CD4-positive, alpha-beta T cell (primary cell): ENCODE data around the gene DCLK1. TPM values are rescaled to one million over a fixed set of nuclear protein-coding genes. Genes with fewer than 3 reads are reported as not detected.

Experiments used
- ATAC-seq: fragments of 200-7000 bp; cut with Tn5 transposase; one replicate; pipeline ENCODE4 v1.10.0; 2022; ENCODE audit warnings: mild to moderate bottlenecking; ENCODE audit not compliant: poor library complexity
- CTCF ChIA-PET: fragments of 350-600 bp; sonication (Branson Sonifier 250); formaldehyde crosslinking; loops from one replicate; lab custom pipeline; 2021; ENCODE audit warnings: antibody characterized with exemption, inconsistent platforms; lab: Charles Lee
- POLR2A ChIA-PET: fragments of 350-600 bp; sonication (Branson Sonifier 250); formaldehyde crosslinking; loops from one replicate; lab custom pipeline; 2021; ENCODE audit warnings: antibody characterized with exemption, inconsistent platforms; lab: Charles Lee
- DNase-seq, 14 experiments: peaks; one replicate each; pipeline ENCODE4 v3.0.0-alpha.2; 2013 to 2020; ENCODE audit warnings: mixed read lengths in 2 of 14
- H3K27ac ChIP-seq, 2 donors: one replicate each; pipeline versions ENCODE4 v1.5.1 to v1.7.0; 2013; ENCODE audit warnings: low read length in 2 of 2, low read depth in 1 of 2, mild to moderate bottlenecking in 1 of 2
- H3K27me3 ChIP-seq, 2 experiments: 1 replicate in 1 of 2; 2 replicates in 1 of 2; pipeline versions ENCODE4 v1.6.1 to v1.7.0; 2013; ENCODE audit warnings: low read length in 2 of 2, control low read depth in 1 of 2, mild to moderate bottlenecking in 1 of 2, moderate library complexity in 1 of 2; ENCODE audit not compliant: insufficient read depth in 2 of 2, control insufficient read depth in 1 of 2
- H3K36me3 ChIP-seq: one replicate; pipeline ENCODE4 v1.6.1; 2013; ENCODE audit warnings: low read length, control low read depth; ENCODE audit not compliant: insufficient read depth
- H3K4me1 ChIP-seq: one replicate; pipeline ENCODE4 v1.6.1; 2013; ENCODE audit warnings: low read length, control low read depth; ENCODE audit not compliant: insufficient read depth
- H3K4me3 ChIP-seq: one replicate; pipeline ENCODE4 v1.5.1; 2013; ENCODE audit warnings: mild to moderate bottlenecking, low read length, moderate library complexity
- H3K9me3 ChIP-seq, 2 experiments: 1 replicate in 1 of 2; 2 replicates in 1 of 2; pipeline versions ENCODE4 v1.6.1 to v1.7.0; 2013; ENCODE audit warnings: low read length in 2 of 2, mild to moderate bottlenecking in 2 of 2, control low read depth in 1 of 2, moderate library complexity in 1 of 2; ENCODE audit not compliant: control insufficient read depth in 1 of 2, insufficient read depth in 1 of 2
- H3K27ac Mint-ChIP-seq: one replicate; pipeline ENCODE4 v1.8.0; 2020; ENCODE audit warnings: mixed read lengths
- H3K27me3 Mint-ChIP-seq: one replicate; pipeline ENCODE4 v1.8.0; 2021; ENCODE audit warnings: mixed read lengths
- H3K36me3 Mint-ChIP-seq: one replicate; pipeline ENCODE4 v1.8.0; 2021; ENCODE audit warnings: low read depth, mixed read lengths
- H3K4me1 Mint-ChIP-seq: one replicate; pipeline ENCODE4 v1.8.0; 2021; ENCODE audit warnings: low read depth, mixed read lengths
- H3K4me3 Mint-ChIP-seq: one replicate; pipeline ENCODE4 v1.8.0; 2020; ENCODE audit warnings: mild to moderate bottlenecking, mixed read lengths
- H3K9me3 Mint-ChIP-seq: one replicate; pipeline ENCODE4 v1.8.0; 2020; ENCODE audit warnings: mixed read lengths
- intact Hi-C, 2 experiments: fragments of 100-400 bp; cut with DNase I in 1 of 2; cut with micrococcal nuclease in 1 of 2; formaldehyde crosslinking; loops; one replicate each; pipeline versions ENCODE4 v1.15.1 to v1.9.0; 2023 to 2025; cut with DNase I, micrococcal nuclease
- polyA plus RNA-seq, 2 donors: library from polyadenylated mRNA; unstranded; fragments of 120-200 nt; gene quantifications; one replicate each; pipeline ENCODE4 v1.2.1, GENCODE V29; 2013
- total RNA-seq, 174 experiments: library from RNA in 2 of 174; stranded (reverse) in 2 of 174; gene quantifications; one replicate each; pipeline ENCODE4 v1.2.3 and lab custom pipeline; 2021 to 2026
- TF ChIP-seq, protein P1 (sequence below): fragments of 200-600 bp; IDR thresholded peaks from one replicate; pipeline ENCODE4 v1.8.0; 2022; ENCODE audit warnings: antibody characterized with exemption, mild to moderate bottlenecking

Gene DCLK1
- not detected for total RNA-seq
- not detected for polyA plus RNA-seq (2013, experiment 1 of 2)
- polyA plus RNA-seq (2013, experiment 2 of 2), result 1.5 TPM
- 0 to 0.13 (median 0) reads per million in 172 experiments for total RNA-seq (lab: John Stamatoyannopoulos, UW)

DNA sequence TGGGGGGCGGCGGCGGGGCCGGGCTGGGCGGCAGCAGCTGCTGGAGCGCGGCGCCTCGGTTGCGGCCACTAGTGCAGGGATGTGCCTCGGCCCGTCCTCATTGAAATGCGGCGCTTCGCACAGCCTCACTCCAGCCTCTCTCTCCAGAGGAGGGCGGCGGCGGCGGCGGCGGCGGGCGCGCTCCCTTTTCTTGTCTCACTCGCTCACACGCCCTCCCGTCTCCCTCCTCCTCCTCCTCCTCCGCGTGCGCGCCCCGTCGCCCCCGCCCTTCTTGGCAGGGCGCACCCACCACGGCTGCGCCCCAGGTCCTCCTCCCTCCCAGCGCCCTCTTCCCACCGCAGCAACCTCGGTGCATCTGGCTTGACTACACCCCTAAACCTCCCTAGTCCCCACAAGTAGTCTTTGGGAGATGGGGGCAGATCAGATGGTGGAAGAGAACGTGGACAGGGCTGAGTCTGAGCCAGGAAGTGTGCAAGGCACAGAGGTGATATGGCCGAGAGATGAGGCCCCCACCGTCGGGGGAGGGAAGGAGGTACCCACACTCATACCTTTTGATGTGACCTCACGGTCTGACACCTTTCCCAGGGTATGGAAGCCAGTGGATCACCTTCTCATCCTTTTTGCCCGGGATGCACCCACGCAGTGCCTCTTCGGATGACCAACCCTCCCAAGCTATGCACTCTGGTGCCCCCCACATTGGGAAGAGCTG lies at the start of gene DCLK1:
Gene DCLK1, minus strand, starts transcription at position 161 of the 709 bp plus-strand sequence.
- no peaks in the 10 kb centered on the region for H3K9me3 Mint-ChIP-seq
- Histone ChIP-seq H3K9me3 (peaks cover 0 to 11% of the 10 kb centered on the region in 2 experiments), H3K27ac (no peak within 1 kb of the TSS), H3K36me3 (no peaks in the 10 kb centered on the region), H3K4me1 (no peaks in the 10 kb centered on the region), H3K4me3 (no peak within 1 kb of the TSS), H3K27me3 (peaks cover 16 to 27% of the 10 kb centered on the region in 2 experiments)
- H3K36me3 Mint-ChIP-seq, result no peaks in the 10 kb centered on the region
- TF ChIP-seq, protein P1, sequence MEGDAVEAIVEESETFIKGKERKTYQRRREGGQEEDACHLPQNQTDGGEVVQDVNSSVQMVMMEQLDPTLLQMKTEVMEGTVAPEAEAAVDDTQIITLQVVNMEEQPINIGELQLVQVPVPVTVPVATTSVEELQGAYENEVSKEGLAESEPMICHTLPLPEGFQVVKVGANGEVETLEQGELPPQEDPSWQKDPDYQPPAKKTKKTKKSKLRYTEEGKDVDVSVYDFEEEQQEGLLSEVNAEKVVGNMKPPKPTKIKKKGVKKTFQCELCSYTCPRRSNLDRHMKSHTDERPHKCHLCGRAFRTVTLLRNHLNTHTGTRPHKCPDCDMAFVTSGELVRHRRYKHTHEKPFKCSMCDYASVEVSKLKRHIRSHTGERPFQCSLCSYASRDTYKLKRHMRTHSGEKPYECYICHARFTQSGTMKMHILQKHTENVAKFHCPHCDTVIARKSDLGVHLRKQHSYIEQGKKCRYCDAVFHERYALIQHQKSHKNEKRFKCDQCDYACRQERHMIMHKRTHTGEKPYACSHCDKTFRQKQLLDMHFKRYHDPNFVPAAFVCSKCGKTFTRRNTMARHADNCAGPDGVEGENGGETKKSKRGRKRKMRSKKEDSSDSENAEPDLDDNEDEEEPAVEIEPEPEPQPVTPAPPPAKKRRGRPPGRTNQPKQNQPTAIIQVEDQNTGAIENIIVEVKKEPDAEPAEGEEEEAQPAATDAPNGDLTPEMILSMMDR, result no peak
- intact Hi-C loops, result no loop called here
- ATAC-seq, result no peak
- ChIA-PET CTCF (no interaction called here), POLR2A (no interaction called here)
- H3K4me1 Mint-ChIP-seq, result no peaks in the 10 kb centered on the region
- no peak within 1 kb of the TSS for H3K4me3 Mint-ChIP-seq
- DNase-seq, result no peak
- no peak within 1 kb of the TSS for H3K27ac Mint-ChIP-seq
- peaks cover 66% of the 10 kb centered on the region for H3K27me3 Mint-ChIP-seq

DNA sequence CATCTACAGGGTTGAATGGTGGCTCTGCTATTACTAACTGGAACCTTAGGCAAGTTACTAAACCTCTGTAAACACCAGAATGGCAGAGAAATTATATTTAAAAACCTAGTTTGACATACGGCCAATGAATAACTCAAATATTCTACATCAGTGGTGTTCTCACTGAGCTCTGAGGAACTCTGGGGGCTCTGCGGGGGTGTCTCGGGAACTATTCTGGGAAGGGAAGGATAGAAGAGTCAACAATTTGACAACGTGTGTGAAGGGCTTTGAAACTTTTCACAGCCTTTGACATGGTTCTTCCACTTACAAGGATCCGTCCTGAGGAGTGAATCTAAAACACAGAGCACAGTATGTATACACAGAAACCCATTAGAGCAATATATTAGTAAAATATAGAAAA lies 44.4 kb upstream of the DCLK1 start:
- Mint-ChIP-seq H3K27ac (no peak overlapping the region), H3K36me3 (no peaks in the 10 kb centered on the region), H3K4me3 (no peak overlapping the region), H3K4me1 (no peaks in the 10 kb centered on the region), H3K9me3 (no peaks in the 10 kb centered on the region), H3K27me3 (no peaks in the 10 kb centered on the region)
- no peak for ATAC-seq
- ChIA-PET CTCF (no interaction called here), POLR2A (no interaction called here)
- H3K4me3 ChIP-seq, result no peak overlapping the region
- no peaks in the 10 kb centered on the region for H3K4me1 ChIP-seq
- peaks cover 0 to 6% of the 10 kb centered on the region in 2 experiments for H3K9me3 ChIP-seq
- no peak overlapping the region for H3K27ac ChIP-seq
- no peaks in the 10 kb centered on the region for H3K36me3 ChIP-seq
- intact Hi-C loops, result no loop called here
- no peaks in the 10 kb centered on the region for H3K27me3 ChIP-seq
- TF ChIP-seq, protein P1, result no peak
- DNase-seq, result no peak

DNA sequence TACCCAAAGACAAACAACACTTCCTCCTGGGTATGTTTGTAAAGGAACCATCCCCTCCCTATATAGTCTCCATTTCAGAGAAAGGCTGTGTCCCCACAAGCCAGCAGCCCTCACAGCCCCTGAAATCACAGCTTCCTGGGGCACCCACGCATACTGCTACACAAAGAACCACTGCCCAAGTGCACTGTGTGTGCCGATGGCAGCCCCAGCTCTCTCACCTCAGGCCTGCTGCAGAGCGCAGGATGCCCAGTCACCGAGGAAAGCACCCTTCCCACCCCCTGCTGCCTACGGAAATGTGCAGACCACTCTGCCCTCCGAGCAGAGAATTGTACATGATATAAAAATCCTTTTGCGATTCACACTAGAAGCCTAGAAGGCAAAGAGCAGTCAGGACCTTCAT lies 43.7 kb upstream of the DCLK1 start:
- no peak for ATAC-seq
- H3K4me1 ChIP-seq, result no peaks in the 10 kb centered on the region
- Mint-ChIP-seq H3K9me3 (no peaks in the 10 kb centered on the region), H3K27me3 (no peaks in the 10 kb centered on the region), H3K36me3 (no peaks in the 10 kb centered on the region), H3K4me3 (no peak overlapping the region), H3K27ac (no peak overlapping the region), H3K4me1 (no peaks in the 10 kb centered on the region)
- no peak overlapping the region for H3K4me3 ChIP-seq
- H3K27me3 ChIP-seq, result no peaks in the 10 kb centered on the region
- DNase-seq, result no peak
- TF ChIP-seq, protein P1, result no peak
- intact Hi-C loops, result no loop called here
- no peak overlapping the region for H3K27ac ChIP-seq
- H3K36me3 ChIP-seq, result no peaks in the 10 kb centered on the region
- POLR2A ChIA-PET, result no interaction called here
- CTCF ChIA-PET, result no interaction called here
- peaks cover 0 to 6% of the 10 kb centered on the region in 2 experiments for H3K9me3 ChIP-seq
